ENCODE data around the gene AP5Z1. TPM values are rescaled to one million over a fixed set of nuclear protein-coding genes. Genes with fewer than 3 reads are reported as not detected.

AP5Z1 gene, protein sequence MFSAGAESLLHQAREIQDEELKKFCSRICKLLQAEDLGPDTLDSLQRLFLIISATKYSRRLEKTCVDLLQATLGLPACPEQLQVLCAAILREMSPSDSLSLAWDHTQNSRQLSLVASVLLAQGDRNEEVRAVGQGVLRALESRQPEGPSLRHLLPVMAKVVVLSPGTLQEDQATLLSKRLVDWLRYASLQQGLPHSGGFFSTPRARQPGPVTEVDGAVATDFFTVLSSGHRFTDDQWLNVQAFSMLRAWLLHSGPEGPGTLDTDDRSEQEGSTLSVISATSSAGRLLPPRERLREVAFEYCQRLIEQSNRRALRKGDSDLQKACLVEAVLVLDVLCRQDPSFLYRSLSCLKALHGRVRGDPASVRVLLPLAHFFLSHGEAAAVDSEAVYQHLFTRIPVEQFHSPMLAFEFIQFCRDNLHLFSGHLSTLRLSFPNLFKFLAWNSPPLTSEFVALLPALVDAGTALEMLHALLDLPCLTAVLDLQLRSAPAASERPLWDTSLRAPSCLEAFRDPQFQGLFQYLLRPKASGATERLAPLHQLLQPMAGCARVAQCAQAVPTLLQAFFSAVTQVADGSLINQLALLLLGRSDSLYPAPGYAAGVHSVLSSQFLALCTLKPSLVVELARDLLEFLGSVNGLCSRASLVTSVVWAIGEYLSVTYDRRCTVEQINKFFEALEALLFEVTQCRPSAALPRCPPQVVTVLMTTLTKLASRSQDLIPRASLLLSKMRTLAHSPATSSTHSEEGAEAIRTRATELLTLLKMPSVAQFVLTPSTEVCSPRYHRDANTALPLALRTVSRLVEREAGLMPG
- polyA plus RNA-seq (2012; rRNA removed), result 29.5 and 36.7 TPM in 2 replicates
- 5.5 and 11.0 TPM in 2 replicates for polyA plus RNA-seq (2012; cell fraction: cytosol; rRNA removed)
- polyA plus RNA-seq (2012; cell fraction: nucleus; rRNA removed), result 159 and 241 TPM in 2 replicates

DNA sequence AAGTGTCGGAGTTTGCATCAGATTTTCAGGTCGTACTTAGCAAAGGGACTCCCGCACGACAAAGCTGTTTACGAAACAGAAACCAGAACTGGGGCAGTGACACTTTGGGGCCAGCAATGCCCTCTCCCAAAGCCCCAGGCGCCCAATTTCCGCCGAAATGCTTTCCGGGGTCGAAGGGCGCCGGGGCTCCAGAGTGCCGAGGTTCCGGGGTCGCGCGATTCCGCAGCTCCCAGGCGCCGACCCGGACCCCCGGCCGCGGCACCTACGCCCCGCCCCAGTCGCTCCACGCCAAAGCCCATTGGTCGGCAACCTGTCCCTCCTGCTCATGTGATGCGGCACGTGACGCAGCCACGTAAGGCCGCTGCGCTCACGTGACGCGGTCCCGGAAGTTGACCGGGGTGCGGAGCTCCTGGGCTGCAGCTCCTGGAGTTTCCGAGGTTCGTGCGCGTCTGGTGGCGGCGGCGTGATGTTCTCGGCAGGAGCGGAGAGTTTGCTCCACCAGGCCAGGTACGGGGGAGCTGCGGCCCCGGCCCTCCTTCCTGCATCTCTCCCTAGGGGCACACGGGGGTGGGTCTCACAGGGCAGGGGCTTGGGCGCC lies at the start of gene AP5Z1:
Gene AP5Z1 (plus strand): TSS at position 374 of the 598 bp plus-strand sequence. CDS start 93 bp downstream, at position 467.
- Histone ChIP-seq H3K9ac (peak within 1 kb of the TSS; percentile 91), H2AFZ (ENCODE audit: low read depth) (peak within 1 kb of the TSS; percentile 90), H3K79me2 (ENCODE audit: insufficient read depth) (peaks cover 50% of the 10 kb centered on the region), H3K4me3 (ENCODE audit: low read depth in 2 of 2, low read length in 1 of 2) (peak within 1 kb of the TSS; percentile 84 to 99), H3K4me1 (ENCODE audit: control insufficient read depth in 1 of 2, insufficient read depth in 2 of 2, low read depth in 1 of 2, low read length in 1 of 2) (peaks cover 9 to 18% of the 10 kb centered on the region in 2 experiments; a peak in 1 of 4 replicates), H3K27me3 (ENCODE audit: insufficient read depth) (no peaks in the 10 kb centered on the region), H3K27ac (ENCODE audit: low read depth in 2 of 2, low read length in 1 of 2) (peak within 1 kb of the TSS; percentile 87 to 89), H3K36me3 (replicated peaks in 1 of 2; ENCODE audit: control insufficient read depth in 1 of 2, insufficient read depth in 2 of 2, low read length in 1 of 2) (no peaks in the 10 kb centered on the region), H3K9me2 (no peaks in the 10 kb centered on the region), H3K9me3 (no peaks in the 10 kb centered on the region), H3K4me2 (peak within 1 kb of the TSS; percentile 97), H3F3A (replicated peaks; ENCODE audit: insufficient read depth) (peaks cover 3% of the 10 kb centered on the region), H4K20me1 (ENCODE audit: insufficient read depth) (peaks cover 13% of the 10 kb centered on the region)
- ChIA-PET POLR2A (interaction anchor here (0.8 to 1.8 kb wide), 9 partner anchors 9 to 134 kb away, joined by 3 to 9 read pairs (median 6); partner anchors contain the start of gene RADIL), CTCF (interaction anchor here (0.8 to 3.4 kb wide), 13 partner anchors 9 to 371 kb away, joined by 3 to 14 read pairs (median 4); partner anchors contain the start of gene RADIL)
- peak; percentile 100 for DNase-seq
- 3% methylated on average over 35 of the region's 55 CpGs for WGBS (ENCODE audit: low lambda C conversion rate)
- TF ChIP-seq YY1 (IDR thresholded peaks at IDR 0.05; ENCODE audit: low read depth), result no peak; the same call in 1 of the 2 replicates
- TF ChIP-seq RFX5 (IDR thresholded peaks at IDR 0.05; ENCODE audit: low read length), result no peak
- peak; percentile 95 for TF ChIP-seq MXI1 (IDR thresholded peaks at IDR 0.05; ENCODE audit: low read depth, low read length)
- peak; percentile 88 for TF ChIP-seq CHD2 (IDR thresholded peaks at IDR 0.05; ENCODE audit: low read length, partially characterized antibody)
- TF ChIP-seq, protein P1, sequence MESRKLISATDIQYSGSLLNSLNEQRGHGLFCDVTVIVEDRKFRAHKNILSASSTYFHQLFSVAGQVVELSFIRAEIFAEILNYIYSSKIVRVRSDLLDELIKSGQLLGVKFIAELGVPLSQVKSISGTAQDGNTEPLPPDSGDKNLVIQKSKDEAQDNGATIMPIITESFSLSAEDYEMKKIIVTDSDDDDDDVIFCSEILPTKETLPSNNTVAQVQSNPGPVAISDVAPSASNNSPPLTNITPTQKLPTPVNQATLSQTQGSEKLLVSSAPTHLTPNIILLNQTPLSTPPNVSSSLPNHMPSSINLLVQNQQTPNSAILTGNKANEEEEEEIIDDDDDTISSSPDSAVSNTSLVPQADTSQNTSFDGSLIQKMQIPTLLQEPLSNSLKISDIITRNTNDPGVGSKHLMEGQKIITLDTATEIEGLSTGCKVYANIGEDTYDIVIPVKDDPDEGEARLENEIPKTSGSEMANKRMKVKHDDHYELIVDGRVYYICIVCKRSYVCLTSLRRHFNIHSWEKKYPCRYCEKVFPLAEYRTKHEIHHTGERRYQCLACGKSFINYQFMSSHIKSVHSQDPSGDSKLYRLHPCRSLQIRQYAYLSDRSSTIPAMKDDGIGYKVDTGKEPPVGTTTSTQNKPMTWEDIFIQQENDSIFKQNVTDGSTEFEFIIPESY (IDR thresholded peaks at IDR 0.05; ENCODE audit: borderline replicate concordance, low read depth), result peak; percentile 87; the same call in 1 of the 2 replicates
- peak; percentile 90 for TF ChIP-seq TAF1 (IDR thresholded peaks at IDR 0.05; ENCODE audit: borderline replicate concordance, low read depth, low read length)
- no peak for TF ChIP-seq RXRA (IDR thresholded peaks at IDR 0.05; ENCODE audit: borderline replicate concordance, low read depth)
- TF ChIP-seq EP300 (IDR thresholded peaks at IDR 0.05; ENCODE audit: borderline replicate concordance in 1 of 2, low read depth in 1 of 2, low read length in 1 of 2), result peak in 1 of 2 experiments; percentile 24; a peak in 2 of 4 replicates
- peak; percentile 85 for TF ChIP-seq GABPA (IDR thresholded peaks at IDR 0.05; ENCODE audit: low read depth)
- TF ChIP-seq, protein P2, sequence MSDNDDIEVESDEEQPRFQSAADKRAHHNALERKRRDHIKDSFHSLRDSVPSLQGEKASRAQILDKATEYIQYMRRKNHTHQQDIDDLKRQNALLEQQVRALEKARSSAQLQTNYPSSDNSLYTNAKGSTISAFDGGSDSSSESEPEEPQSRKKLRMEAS (IDR thresholded peaks at IDR 0.05; ENCODE audit: low read depth), result peak; percentile 89
- peak; percentile 99 for TF ChIP-seq SIN3A (IDR thresholded peaks at IDR 0.05; ENCODE audit: borderline replicate concordance, low read depth, low read length)
- TF ChIP-seq, protein P3, sequence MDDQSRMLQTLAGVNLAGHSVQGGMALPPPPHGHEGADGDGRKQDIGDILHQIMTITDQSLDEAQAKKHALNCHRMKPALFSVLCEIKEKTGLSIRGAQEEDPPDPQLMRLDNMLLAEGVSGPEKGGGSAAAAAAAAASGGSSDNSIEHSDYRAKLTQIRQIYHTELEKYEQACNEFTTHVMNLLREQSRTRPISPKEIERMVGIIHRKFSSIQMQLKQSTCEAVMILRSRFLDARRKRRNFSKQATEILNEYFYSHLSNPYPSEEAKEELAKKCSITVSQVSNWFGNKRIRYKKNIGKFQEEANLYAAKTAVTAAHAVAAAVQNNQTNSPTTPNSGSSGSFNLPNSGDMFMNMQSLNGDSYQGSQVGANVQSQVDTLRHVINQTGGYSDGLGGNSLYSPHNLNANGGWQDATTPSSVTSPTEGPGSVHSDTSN (IDR thresholded peaks at IDR 0.05), result peak; percentile 99
- TF ChIP-seq MEF2A (IDR thresholded peaks at IDR 0.05; ENCODE audit: borderline replicate concordance, low read depth), result no peak; the same call in 1 of the 2 replicates
- peak; percentile 99 for TF ChIP-seq ELF1 (IDR thresholded peaks at IDR 0.05)
- peak; percentile 69; the same call in 1 of the 2 replicates for TF ChIP-seq FOXM1 (IDR thresholded peaks at IDR 0.05; ENCODE audit: low read depth)
- no peak for TF ChIP-seq RAD21 (IDR thresholded peaks at IDR 0.05; ENCODE audit: low read length)
- peak; percentile 53 for TF ChIP-seq NFIC (IDR thresholded peaks at IDR 0.05; ENCODE audit: borderline replicate concordance)
- TF ChIP-seq, protein P4, sequence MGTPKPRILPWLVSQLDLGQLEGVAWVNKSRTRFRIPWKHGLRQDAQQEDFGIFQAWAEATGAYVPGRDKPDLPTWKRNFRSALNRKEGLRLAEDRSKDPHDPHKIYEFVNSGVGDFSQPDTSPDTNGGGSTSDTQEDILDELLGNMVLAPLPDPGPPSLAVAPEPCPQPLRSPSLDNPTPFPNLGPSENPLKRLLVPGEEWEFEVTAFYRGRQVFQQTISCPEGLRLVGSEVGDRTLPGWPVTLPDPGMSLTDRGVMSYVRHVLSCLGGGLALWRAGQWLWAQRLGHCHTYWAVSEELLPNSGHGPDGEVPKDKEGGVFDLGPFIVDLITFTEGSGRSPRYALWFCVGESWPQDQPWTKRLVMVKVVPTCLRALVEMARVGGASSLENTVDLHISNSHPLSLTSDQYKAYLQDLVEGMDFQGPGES (IDR thresholded peaks at IDR 0.05; ENCODE audit: low read depth, low read length), result peak; percentile 83
- TF ChIP-seq, protein P5, sequence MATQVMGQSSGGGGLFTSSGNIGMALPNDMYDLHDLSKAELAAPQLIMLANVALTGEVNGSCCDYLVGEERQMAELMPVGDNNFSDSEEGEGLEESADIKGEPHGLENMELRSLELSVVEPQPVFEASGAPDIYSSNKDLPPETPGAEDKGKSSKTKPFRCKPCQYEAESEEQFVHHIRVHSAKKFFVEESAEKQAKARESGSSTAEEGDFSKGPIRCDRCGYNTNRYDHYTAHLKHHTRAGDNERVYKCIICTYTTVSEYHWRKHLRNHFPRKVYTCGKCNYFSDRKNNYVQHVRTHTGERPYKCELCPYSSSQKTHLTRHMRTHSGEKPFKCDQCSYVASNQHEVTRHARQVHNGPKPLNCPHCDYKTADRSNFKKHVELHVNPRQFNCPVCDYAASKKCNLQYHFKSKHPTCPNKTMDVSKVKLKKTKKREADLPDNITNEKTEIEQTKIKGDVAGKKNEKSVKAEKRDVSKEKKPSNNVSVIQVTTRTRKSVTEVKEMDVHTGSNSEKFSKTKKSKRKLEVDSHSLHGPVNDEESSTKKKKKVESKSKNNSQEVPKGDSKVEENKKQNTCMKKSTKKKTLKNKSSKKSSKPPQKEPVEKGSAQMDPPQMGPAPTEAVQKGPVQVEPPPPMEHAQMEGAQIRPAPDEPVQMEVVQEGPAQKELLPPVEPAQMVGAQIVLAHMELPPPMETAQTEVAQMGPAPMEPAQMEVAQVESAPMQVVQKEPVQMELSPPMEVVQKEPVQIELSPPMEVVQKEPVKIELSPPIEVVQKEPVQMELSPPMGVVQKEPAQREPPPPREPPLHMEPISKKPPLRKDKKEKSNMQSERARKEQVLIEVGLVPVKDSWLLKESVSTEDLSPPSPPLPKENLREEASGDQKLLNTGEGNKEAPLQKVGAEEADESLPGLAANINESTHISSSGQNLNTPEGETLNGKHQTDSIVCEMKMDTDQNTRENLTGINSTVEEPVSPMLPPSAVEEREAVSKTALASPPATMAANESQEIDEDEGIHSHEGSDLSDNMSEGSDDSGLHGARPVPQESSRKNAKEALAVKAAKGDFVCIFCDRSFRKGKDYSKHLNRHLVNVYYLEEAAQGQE (IDR thresholded peaks at IDR 0.05; ENCODE audit: low read depth, low read length), result 0 out of 2 replicates have a peak, but pooled peaks have one; percentile 42
- TF ChIP-seq FOXJ3 (CRISPR knock-in tag; IDR thresholded peaks at IDR 0.05), result no peak
- peak; percentile 95 for TF ChIP-seq RCOR1 (IDR thresholded peaks at IDR 0.05; ENCODE audit: low read length)

All from SK-N-SH (cell line).